HepG2 (cell line): ENCODE measurements around the gene SLC4A11. TPM values are rescaled to one million over a fixed set of nuclear protein-coding genes. Genes with fewer than 3 reads are reported as not detected.

Experiments used
- EZH2 ChIP-seq: conservative IDR thresholded peaks from 2 replicates; pipeline ENCODE4 v1.6.1; 2012; ENCODE audit warnings: mild to moderate bottlenecking, low read depth, low read length, moderate library complexity
- GMEB2 ChIP-seq: IDR thresholded peaks from 2 replicates; pipeline ENCODE4 v1.6.1; 2016; ENCODE audit warnings: missing biosample characterization, missing genetic modification reagents, low read depth
- NCOA5 ChIP-seq: sonication (generic); formaldehyde crosslinking; IDR thresholded peaks from 2 replicates; pipeline ENCODE4 v1.4.0; 2020; ENCODE audit warnings: missing genetic modification reagents
- PITX1 ChIP-seq: sonication (generic); formaldehyde crosslinking; IDR thresholded peaks from 2 replicates; pipeline ENCODE4 v1.5.1; 2020; ENCODE audit warnings: mild to moderate bottlenecking, missing genetic modification reagents
- REXO4 ChIP-seq: sonication (generic); formaldehyde crosslinking; IDR thresholded peaks from 2 replicates; pipeline ENCODE4 v1.8.0; 2022; ENCODE audit warnings: missing genetic modification reagents, mild to moderate bottlenecking, borderline replicate concordance
- SAFB2 ChIP-seq: sonication (generic); formaldehyde crosslinking; IDR thresholded peaks from 2 replicates; pipeline ENCODE4 v1.5.1; 2020; ENCODE audit warnings: missing genetic modification reagents, low read depth, mild to moderate bottlenecking, borderline replicate concordance
- SP4 ChIP-seq: sonication (generic); formaldehyde crosslinking; IDR thresholded peaks from 2 replicates; pipeline ENCODE4 v1.8.1; 2023; ENCODE audit warnings: mild to moderate bottlenecking, missing genetic modification reagents
- TP53 ChIP-seq: sonication (generic); formaldehyde crosslinking; conservative IDR thresholded peaks from 2 replicates; pipeline ENCODE4 v1.4.0; 2020; ENCODE audit warnings: missing genetic modification reagents
- ZBTB43 ChIP-seq: sonication (generic); formaldehyde crosslinking; conservative IDR thresholded peaks from 2 replicates; pipeline ENCODE4 v1.4.0; 2020; ENCODE audit warnings: missing genetic modification reagents
- ZBTB7B ChIP-seq: sonication (generic); formaldehyde crosslinking; IDR thresholded peaks from 2 replicates; pipeline ENCODE4 v1.4.0; 2020; ENCODE audit warnings: missing genetic modification reagents
- ZBTB8A ChIP-seq: sonication (generic); formaldehyde crosslinking; IDR thresholded peaks from 2 replicates; pipeline ENCODE4 v1.4.0; 2020; ENCODE audit warnings: mild to moderate bottlenecking, low read depth, missing genetic modification reagents, borderline replicate concordance
- ZNF546 ChIP-seq: sonication (generic); formaldehyde crosslinking; conservative IDR thresholded peaks from 2 replicates; pipeline ENCODE4 v1.8.1; 2023; ENCODE audit warnings: mild to moderate bottlenecking, missing genetic modification reagents
- ZNF850 ChIP-seq: sonication (generic); formaldehyde crosslinking; conservative IDR thresholded peaks from 2 replicates; pipeline ENCODE4 v1.9.0; 2021; ENCODE audit warnings: mild to moderate bottlenecking, missing genetic modification reagents
- polyA plus RNA-seq, 8 experiments: library from polyadenylated mRNA; depleted of rRNA in 3 of 8; stranded (reverse) in 7 of 8; unstranded in 1 of 8; fragments of >200 nt; fragmentation: Illumina TruSeq in 4 of 8; extraction: Trizol in 4 of 8; gene quantifications; 2 replicates each; pipeline versions ENCODE4 v1.2.1 to v1.2.3, GENCODE V29; 2011 to 2016; ENCODE audit warnings: low read depth in 4 of 8, missing spikeins in 1 of 8, mixed read lengths in 1 of 8; ENCODE audit not compliant: insufficient read depth in 1 of 8
- total RNA-seq, 5 experiments: library from RNA; depleted of rRNA; stranded (reverse); fragments of >200 nt; fragmentation: Illumina TruSeq; extraction: Trizol; gene quantifications; 2 replicates each; pipeline ENCODE4 v1.2.3, GENCODE V29; 2016; ENCODE audit warnings: low read depth in 1 of 5
- TF ChIP-seq, protein P1 (sequence below): sonication (generic); formaldehyde crosslinking; conservative IDR thresholded peaks from 2 replicates; pipeline ENCODE4 v1.8.1; 2023; ENCODE audit warnings: missing genetic modification reagents
- TF ChIP-seq, protein P2 (sequence below): sonication (generic); formaldehyde crosslinking; IDR thresholded peaks from 2 replicates; pipeline ENCODE4 v1.4.0; 2020; ENCODE audit warnings: missing genetic modification reagents
- TF ChIP-seq, protein P3 (sequence below): sonication (generic); formaldehyde crosslinking; IDR thresholded peaks from 2 replicates; pipeline ENCODE4 v1.4.0; 2020; ENCODE audit warnings: missing genetic modification reagents, borderline replicate concordance

Gene SLC4A11
- total and polyA plus RNA-seq, 2 of the 13 experiments (the other 11 are each of a cell fraction or from before 2014, with no cell fraction given): 3.9 to 27.0 TPM

DNA sequence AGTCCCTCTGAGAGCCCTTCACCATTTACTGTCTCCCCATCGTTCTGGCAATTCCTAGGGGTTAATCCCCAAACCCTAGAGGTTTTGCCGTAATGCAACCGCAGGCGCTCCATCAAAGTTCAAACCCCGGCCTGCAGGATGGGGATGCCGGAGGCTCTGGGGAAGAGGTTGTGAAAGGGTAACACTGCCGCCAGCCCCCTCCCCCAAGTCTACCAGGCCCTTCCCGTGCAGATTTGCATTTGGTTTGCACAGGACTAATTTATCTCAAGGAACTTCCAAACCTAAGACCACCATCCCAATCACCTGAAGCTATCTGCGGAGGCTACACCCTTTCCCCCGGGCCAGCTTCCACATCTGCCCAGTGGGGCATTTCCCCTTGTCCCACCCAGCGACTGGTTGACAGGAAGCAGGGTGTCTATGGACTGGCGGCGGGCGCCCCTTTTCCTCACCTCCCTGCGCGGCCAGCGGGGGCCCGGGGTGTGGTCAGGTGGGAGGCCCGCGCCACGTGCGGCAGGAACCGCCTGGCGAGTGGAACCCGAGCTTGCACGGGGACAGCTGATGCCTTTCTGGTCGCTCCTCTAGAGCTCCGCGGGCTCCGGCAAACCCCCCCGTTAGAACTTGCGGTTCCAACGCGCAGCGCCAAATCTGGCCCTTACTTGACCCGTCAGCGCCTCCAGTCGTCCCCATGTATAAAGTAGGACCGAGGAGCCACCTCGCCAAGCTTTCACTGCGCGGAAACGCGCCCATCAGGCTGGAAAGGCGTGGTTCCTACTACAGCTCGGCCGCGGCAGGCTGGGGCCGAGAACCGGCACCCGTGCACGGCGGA, 9.4 kb upstream of the SLC4A11 start (continued):
- TF ChIP-seq ZBTB43 (CRISPR knock-in tag) (no peak), SAFB2 (0 out of 2 replicates have a peak, but pooled peaks have one; percentile 51), NCOA5 (0 out of 2 replicates have a peak, but pooled peaks have one; percentile 76), ZBTB7B (CRISPR knock-in tag) (peak; percentile 47; the same call in 1 of the 2 replicates), TP53 (CRISPR knock-in tag) (no peak), ZBTB8A (CRISPR knock-in tag) (no peak), ZNF850 (no peak), ZNF546 (peak; percentile 70; the same call in 1 of the 2 replicates), PITX1 (CRISPR knock-in tag) (no peak; the same call in 1 of the 2 replicates), GMEB2 (no peak), EZH2 (no peak), REXO4 (no peak), SP4 (CRISPR knock-in tag) (0 out of 2 replicates have a peak, but pooled peaks have one; percentile 9)
- TF ChIP-seq, protein P1, sequence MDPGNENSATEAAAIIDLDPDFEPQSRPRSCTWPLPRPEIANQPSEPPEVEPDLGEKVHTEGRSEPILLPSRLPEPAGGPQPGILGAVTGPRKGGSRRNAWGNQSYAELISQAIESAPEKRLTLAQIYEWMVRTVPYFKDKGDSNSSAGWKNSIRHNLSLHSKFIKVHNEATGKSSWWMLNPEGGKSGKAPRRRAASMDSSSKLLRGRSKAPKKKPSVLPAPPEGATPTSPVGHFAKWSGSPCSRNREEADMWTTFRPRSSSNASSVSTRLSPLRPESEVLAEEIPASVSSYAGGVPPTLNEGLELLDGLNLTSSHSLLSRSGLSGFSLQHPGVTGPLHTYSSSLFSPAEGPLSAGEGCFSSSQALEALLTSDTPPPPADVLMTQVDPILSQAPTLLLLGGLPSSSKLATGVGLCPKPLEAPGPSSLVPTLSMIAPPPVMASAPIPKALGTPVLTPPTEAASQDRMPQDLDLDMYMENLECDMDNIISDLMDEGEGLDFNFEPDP: 0 out of 2 replicates have a peak, but pooled peaks have one; percentile 67
- TF ChIP-seq, protein P2, sequence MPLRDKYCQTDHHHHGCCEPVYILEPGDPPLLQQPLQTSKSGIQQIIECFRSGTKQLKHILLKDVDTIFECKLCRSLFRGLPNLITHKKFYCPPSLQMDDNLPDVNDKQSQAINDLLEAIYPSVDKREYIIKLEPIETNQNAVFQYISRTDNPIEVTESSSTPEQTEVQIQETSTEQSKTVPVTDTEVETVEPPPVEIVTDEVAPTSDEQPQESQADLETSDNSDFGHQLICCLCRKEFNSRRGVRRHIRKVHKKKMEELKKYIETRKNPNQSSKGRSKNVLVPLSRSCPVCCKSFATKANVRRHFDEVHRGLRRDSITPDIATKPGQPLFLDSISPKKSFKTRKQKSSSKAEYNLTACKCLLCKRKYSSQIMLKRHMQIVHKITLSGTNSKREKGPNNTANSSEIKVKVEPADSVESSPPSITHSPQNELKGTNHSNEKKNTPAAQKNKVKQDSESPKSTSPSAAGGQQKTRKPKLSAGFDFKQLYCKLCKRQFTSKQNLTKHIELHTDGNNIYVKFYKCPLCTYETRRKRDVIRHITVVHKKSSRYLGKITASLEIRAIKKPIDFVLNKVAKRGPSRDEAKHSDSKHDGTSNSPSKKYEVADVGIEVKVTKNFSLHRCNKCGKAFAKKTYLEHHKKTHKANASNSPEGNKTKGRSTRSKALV (CRISPR knock-in tag): peak; percentile 78; the same call in 1 of the 2 replicates
- TF ChIP-seq, protein P3, sequence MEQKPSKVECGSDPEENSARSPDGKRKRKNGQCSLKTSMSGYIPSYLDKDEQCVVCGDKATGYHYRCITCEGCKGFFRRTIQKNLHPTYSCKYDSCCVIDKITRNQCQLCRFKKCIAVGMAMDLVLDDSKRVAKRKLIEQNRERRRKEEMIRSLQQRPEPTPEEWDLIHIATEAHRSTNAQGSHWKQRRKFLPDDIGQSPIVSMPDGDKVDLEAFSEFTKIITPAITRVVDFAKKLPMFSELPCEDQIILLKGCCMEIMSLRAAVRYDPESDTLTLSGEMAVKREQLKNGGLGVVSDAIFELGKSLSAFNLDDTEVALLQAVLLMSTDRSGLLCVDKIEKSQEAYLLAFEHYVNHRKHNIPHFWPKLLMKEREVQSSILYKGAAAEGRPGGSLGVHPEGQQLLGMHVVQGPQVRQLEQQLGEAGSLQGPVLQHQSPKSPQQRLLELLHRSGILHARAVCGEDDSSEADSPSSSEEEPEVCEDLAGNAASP: no peak
